ENCODE measurements around the gene SLC4A5.

Gene SLC4A5

DNA sequence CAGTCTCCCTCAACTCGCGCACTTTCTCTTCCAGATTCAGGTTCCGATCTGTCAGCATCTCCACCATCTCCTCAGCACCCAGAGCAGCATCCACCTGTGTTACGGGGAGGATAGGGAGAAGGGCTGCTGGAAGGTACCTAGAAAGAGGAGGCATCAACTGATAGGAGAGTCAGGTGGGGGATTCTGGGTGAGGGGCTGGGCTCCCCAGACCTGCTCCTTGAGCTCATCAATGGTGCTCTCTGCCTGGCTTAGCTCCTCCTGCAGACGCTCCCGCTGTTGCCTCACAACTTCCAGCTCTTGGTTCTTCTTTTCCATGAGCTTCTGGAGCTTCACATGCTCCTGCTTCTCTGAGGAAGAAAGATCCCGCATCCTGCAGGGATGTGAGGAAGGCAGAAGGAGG, 26.8 kb upstream of the SLC4A5 start:
- no peak for DNase-seq (ENCODE audit: low read depth)
- H3K4me3 ChIP-seq (ENCODE audit: control insufficient read depth, low read depth, low read length) = no peak overlapping the region
- TF ChIP-seq CTCF (conservative IDR thresholded peaks at IDR 0.05; ENCODE audit: control insufficient read depth, insufficient read depth, low read depth, low read length) = no peak

DNA sequence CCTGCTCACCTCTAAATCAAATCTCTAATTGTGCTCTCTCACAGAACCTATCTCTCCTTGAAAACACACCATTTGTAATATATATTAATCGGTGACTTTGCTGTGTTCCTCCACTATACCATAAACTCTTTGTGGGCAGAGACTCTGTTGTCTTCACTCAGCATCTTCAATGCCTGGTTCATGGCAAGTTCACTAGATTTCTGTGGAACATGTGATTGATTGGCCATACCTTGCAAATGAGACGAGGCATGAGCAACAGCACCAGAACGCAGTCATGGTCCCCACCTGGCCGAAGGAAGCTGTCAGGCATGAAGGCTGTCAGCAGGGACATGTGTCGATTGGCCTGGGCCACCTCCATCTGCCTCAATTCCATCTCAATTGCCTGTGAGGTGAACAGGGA, 25.3 kb upstream of the SLC4A5 start:
- no peak for DNase-seq (ENCODE audit: low read depth)
- TF ChIP-seq CTCF (conservative IDR thresholded peaks at IDR 0.05; ENCODE audit: control insufficient read depth, insufficient read depth, low read depth, low read length) = no peak
- H3K4me3 ChIP-seq (ENCODE audit: control insufficient read depth, low read depth, low read length) = no peak overlapping the region

DNA sequence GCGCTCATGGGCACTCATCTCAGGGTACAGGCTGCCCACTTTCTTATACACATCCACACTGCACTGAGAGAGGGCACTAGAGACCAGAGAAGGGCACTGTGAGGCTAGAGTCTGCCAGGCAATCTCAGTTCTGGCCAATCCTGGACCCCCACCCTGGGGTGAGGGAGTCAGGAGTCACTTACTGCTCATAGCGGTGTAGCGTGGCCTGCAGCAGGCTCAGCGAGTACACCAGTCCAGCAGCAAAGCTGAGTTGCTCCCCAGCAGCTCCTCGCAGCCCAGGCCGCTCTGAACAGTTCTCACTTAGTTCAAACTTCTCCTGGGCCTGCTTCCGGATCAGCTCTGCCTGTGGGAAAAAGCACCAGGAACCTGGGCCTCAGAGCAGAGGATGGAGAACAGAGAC, 24.6 kb upstream of the SLC4A5 start:
- TF ChIP-seq CTCF (conservative IDR thresholded peaks at IDR 0.05; ENCODE audit: control insufficient read depth, insufficient read depth, low read depth, low read length) = no peak
- no peak overlapping the region for H3K4me3 ChIP-seq (ENCODE audit: control insufficient read depth, low read depth, low read length)
- no peak for DNase-seq (ENCODE audit: low read depth)

GRCh38 chr2:74366036-74366435, 22.8 kb upstream of the SLC4A5 start:
- no peak for TF ChIP-seq CTCF (conservative IDR thresholded peaks at IDR 0.05; ENCODE audit: control insufficient read depth, insufficient read depth, low read depth, low read length)
- H3K4me3 ChIP-seq (ENCODE audit: control insufficient read depth, low read depth, low read length) = no peak overlapping the region
- DNase-seq (ENCODE audit: low read depth) = no peak

GRCh38 chr2:74364533-74365505, 21.6 kb upstream of the SLC4A5 start:
- DNase-seq (ENCODE audit: low read depth) = no peak
- TF ChIP-seq CTCF (conservative IDR thresholded peaks at IDR 0.05; ENCODE audit: control insufficient read depth, insufficient read depth, low read depth, low read length) = no peak
- no peak overlapping the region for H3K4me3 ChIP-seq (ENCODE audit: control insufficient read depth, low read depth, low read length)

DNA sequence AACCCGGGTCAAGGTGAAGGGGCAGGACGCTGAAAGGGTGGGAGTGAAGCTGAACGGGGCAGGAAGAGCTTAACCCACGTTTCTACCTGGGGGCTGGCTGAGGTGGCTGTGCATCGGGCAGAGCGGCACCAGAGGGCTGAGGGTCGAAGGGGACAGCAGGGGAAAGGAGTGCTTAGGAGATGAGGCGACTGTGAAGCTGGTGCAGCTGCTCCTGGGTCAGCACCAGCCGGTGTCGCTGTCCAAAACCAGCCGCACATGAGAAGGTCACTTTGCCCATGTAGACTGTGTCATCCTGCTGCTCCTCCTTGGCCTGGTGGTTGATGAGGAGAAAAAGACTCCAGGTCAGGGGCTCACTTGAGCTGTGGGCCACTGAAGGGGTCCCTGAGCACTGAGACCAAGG, 18.1 kb upstream of the SLC4A5 start:
- H3K4me3 ChIP-seq (ENCODE audit: control insufficient read depth, low read depth, low read length) = no peak overlapping the region
- DNase-seq (ENCODE audit: low read depth) = no peak
- TF ChIP-seq CTCF (conservative IDR thresholded peaks at IDR 0.05; ENCODE audit: control insufficient read depth, insufficient read depth, low read depth, low read length) = no peak
